GM18858 (cell line): ENCODE data around the gene PGAP3.
"Not testable (repeated sequence)": the region's sequence is repeated elsewhere in the genome, so short reads cannot be mapped to it uniquely, and the experiment has no call there.

Experiments
- ATAC-seq: cut with Tn5 transposase; IDR thresholded peaks from one replicate; pipeline ENCODE4 v1.9.1; 2021; ENCODE audit not compliant: unreplicated experiment

PGAP3 gene

GRCh38 chr17:39715375-39716072 is 27.7 kb upstream of the PGAP3 start:
- ATAC-seq, result no peak

DNA sequence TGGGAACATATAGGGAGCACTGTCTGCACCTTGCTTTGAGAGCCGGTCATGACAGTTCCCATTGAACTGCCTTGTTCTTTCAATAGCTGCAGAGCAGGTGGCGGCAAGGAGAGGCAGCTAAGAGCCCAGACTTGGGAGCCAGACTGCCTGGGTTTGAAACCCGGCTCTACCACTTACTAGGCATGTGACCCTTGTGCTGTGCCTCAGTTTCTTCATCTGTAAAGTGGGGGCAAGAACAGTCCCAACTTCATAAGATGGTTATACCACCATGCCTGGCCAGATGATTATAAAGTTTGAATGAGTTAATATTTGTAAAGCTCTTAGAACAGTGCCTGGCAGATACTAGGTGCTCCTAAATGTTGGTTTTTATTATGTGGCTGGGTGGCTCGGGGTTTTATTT is 26.4 kb upstream of the PGAP3 start:
- ATAC-seq, result no peak

GRCh38 chr17:39711851-39712250 is 24.0 kb upstream of the PGAP3 start:
- ATAC-seq, result no peak

DNA sequence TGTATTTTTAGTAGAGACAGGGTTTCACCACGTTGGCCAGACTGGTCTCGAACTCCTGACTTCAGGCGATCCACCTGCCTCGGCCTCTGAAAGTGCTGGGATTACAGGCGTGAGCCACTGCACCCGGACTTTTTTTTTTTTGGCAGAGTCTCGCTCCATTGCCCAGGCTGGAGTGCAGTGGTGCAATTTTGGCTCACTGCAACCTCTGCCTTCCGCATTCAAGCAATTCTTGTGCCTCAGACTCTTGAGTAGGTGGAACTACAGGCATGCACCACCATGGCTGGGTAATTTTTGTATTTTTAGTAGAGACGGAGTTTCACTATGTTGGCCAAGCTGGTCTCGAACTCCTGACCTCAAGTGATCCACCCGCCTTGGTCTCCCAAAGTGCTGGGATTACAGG is 23.2 kb upstream of the PGAP3 start:
- ATAC-seq, result not testable (repeated sequence)

DNA sequence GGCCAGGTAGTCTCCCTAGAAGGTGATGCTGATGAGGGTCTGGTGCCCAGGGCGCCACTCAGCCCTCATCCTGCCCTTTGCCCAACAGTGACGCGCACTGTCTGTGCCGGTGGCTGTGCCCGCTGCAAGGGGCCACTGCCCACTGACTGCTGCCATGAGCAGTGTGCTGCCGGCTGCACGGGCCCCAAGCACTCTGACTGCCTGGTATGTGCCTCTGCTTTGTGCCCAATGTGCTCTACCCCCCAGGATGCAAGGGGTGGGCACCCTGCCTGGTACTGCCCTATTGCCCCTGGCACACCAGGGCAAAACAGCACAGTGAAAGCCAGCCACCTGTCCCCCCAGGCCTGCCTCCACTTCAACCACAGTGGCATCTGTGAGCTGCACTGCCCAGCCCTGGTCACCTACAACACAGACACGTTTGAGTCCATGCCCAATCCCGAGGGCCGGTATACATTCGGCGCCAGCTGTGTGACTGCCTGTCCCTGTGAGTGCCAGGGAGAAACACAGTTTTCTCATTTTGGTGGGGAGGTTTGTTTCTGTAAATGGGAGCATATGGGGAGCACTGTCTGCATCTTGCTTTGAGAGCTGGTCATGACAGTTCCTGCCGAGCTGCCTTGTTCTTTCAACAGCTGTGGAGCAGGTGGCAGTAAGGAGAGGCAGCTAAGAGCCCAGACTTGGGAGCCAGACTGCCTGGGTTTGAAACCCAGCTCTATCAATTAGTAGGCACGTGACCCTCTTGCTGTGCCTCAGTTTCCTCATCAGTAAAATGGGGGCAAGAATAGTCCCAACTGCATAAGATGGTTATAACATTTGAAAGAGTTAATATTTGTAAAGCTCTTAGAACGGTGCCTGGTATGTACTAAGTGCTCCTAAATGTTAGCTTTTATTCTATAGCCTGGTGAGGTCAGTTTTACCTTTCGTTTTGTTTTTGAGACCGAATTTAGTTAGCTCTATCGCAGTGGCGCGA is 22.4 kb upstream of the PGAP3 start:
- ATAC-seq, result no peak

GRCh38 chr17:39709319-39709997 is 21.6 kb upstream of the PGAP3 start:
- ATAC-seq, result no peak

- no peak for ATAC-seq
Measured at GRCh38 chr17:39706921-39707337, 19.1 kb upstream of the PGAP3 start.

- ATAC-seq, result no peak
Measured at GRCh38 chr17:39706383-39706782, 18.5 kb upstream of the PGAP3 start.

DNA sequence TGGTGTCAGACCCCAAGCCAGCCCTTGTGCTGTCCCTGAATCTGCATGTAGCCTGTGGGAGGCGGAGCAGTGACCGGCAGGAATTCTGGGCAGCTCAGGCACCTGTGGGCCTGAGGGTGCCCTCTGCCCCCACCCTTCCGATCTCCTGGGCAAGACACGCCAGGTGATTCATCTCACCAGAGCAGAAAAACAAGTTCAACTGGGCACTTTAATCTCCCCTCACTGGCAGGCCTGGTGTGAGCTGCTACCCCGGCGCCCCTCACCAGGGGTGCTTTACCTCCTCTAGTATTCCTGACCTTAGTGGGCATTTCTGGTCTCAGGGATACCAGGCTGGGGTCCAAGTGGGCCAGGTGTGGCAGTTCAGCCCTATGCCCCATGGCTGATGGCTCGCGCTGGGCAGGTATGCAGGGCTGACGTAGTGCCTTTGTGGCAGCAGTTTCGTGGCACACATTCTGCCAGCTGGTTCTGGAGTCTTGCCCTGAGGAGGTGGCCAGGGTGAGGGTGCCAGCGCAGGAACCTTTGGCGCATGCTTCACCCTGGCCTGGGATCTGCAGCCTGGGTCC is 18.0 kb upstream of the PGAP3 start:
- no peak for ATAC-seq

- ATAC-seq, result no peak
Measured at GRCh38 chr17:39704821-39705551, 17.1 kb upstream of the PGAP3 start.

DNA sequence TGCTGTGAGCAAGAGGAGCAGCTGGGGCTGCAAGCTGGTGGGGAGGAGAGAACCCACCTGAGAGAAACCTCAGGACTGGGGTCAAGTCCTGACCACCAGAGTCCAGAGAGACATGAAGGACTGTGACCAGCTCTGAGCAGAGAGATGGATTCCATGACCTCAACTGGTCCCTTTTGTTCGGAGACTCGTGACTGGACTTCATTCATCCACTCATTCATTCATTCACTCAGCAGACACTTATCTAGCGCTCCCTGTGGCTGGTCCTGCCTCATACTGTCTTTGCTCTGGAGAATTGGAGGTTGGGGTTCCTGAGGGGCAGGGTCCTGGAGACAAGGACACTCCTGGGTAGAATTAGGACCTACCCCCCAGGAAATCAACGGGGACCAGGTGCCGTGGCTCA is 16.1 kb upstream of the PGAP3 start:
- no peak for ATAC-seq

- ATAC-seq, result no peak
Measured at GRCh38 chr17:39702901-39703893, 15.3 kb upstream of the PGAP3 start.

DNA sequence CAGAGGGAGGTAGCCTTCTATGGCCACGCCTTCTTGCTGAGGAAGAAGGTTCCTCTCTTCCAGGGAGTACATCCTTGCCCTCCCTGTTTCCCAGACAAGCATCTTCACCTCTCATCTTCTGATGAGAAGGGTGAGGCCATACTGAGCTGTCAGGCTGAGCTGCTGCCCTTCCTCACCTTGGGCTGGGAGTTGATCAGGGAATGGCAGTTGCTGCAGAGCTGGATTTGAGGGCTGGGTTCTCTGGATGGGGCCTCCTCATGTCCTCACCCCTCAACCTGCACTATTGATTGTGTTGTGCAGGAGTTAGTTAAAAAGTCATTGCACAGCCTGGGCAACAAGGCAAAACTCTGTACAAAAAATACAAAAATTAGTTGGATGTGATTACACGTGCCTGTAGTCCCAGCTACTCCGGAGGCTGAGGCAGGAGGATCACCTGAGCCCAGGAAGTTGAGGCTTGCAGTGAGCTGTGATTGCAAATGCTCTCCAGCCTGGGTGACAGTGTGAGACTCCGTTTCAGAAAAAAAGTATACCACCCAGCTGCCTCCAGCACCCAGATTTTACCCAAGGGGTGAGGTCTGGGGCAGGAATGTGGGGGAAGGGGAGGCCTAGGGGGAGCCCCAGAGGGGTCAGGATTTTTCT is 14.0 kb upstream of the PGAP3 start:
- ATAC-seq, result no peak

GRCh38 chr17:39701012-39701783 is 13.3 kb upstream of the PGAP3 start:
- ATAC-seq, result no peak

DNA sequence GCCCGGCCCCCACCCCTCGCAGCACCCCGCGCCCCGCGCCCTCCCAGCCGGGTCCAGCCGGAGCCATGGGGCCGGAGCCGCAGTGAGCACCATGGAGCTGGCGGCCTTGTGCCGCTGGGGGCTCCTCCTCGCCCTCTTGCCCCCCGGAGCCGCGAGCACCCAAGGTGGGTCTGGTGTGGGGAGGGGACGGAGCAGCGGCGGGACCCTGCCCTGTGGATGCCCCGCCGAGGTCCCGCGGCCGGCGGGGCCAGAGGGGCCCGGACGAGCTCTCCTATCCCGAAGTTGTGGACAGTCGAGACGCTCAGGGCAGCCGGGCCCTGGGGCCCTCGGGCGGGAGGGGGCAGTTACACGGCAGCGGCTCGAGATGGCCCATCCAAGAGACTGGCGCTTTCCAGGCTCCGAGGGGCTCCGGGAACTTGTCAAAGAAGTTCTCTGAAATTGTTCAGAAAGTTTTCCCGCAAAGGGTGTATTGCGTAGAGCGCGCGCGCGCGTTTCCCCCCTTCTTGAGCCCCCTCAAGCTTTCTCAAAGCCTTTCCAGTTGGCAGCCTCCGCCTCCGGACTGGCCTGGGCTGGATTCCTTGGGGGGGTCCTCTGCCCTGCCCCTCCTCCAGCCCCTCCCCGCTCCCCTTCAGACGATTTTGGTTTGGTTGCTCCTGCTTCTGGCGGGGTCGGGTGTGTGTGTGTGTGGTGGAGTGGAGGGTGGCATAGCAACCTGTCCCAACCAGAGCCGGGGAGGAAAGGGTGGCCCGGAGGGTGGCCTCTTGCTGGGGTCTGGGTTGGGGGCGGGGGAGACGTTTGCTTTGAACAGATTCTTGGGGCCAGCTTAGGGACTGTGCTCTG is 12.5 kb upstream of the PGAP3 start:
- ATAC-seq, result no peak

- ATAC-seq, result no peak
Measured at GRCh38 chr17:39699818-39700147, 11.9 kb upstream of the PGAP3 start, which contains the start of gene ERBB2. Gene ERBB2, plus strand, starts transcription at chr17:39700064. Its CDS starts 175 bp downstream, at chr17:39700239.

- not testable (repeated sequence) for ATAC-seq
Measured at GRCh38 chr17:39699157-39699817, 11.4 kb upstream of the PGAP3 start.
